Common myeloid progenitor, CD34-positive (primary cell): ENCODE data around the gene STXBP4.

Experiments used
- CTCF ChIA-PET: fragments of 350-600 bp; sonication (Branson Sonifier 250); formaldehyde crosslinking; loops from one replicate; lab custom pipeline; 2021; ENCODE audit warnings: antibody characterized with exemption; lab: Charles Lee
- POLR2A ChIA-PET: fragments of 350-600 bp; sonication (Branson Sonifier 250); formaldehyde crosslinking; loops from one replicate; lab custom pipeline; 2021; ENCODE audit warnings: antibody characterized with exemption; lab: Charles Lee
- DNase-seq, 3 donors: peaks; one replicate each; pipeline versions ENCODE4 v3.0.0 to v3.0.0-alpha.2; 2013
- H3K27ac ChIP-seq, 2 experiments: 1 replicate in 1 of 2; 2 replicates in 1 of 2; pipeline ENCODE4 v1.7.0; 2013; ENCODE audit warnings: inconsistent platforms in 2 of 2, low read length in 2 of 2, mild to moderate bottlenecking in 2 of 2, low read depth in 1 of 2, moderate library complexity in 1 of 2; ENCODE audit not compliant: severe bottlenecking in 2 of 2, insufficient read depth in 1 of 2, poor library complexity in 1 of 2
- H3K27me3 ChIP-seq, 5 experiments: replicated peaks in 2 of 5; 1 replicate in 3 of 5; 2 replicates in 2 of 5; pipeline versions ENCODE4 v1.6.1 to v1.7.0; 2013; ENCODE audit warnings: low read length in 4 of 5, mild to moderate bottlenecking in 2 of 5, moderate library complexity in 2 of 5, inconsistent platforms in 1 of 5; ENCODE audit not compliant: insufficient read depth in 5 of 5, control insufficient read depth in 4 of 5
- H3K36me3 ChIP-seq, 4 experiments: 1 replicate in 2 of 4; 2 replicates in 2 of 4; pipeline versions ENCODE4 v1.6.1 to v1.7.0; 2013; ENCODE audit warnings: low read length in 3 of 4, control low read depth in 1 of 4, mild to moderate bottlenecking in 1 of 4; ENCODE audit not compliant: control insufficient read depth in 4 of 4, insufficient read depth in 4 of 4
- H3K4me1 ChIP-seq, 4 experiments: 1 replicate in 3 of 4; 2 replicates in 1 of 4; pipeline versions ENCODE4 v1.6.1 to v1.7.1; 2013; ENCODE audit warnings: low read length in 3 of 4, mild to moderate bottlenecking in 3 of 4, control low read depth in 1 of 4, inconsistent platforms in 1 of 4, moderate library complexity in 1 of 4; ENCODE audit not compliant: control insufficient read depth in 4 of 4, insufficient read depth in 4 of 4; ENCODE audit errors: control extremely low read depth in 1 of 4
- H3K4me3 ChIP-seq, 7 experiments: 1 replicate in 4 of 7; 2 replicates in 3 of 7; pipeline versions ENCODE4 v1.5.1 to v1.7.0; 2013; ENCODE audit warnings: mild to moderate bottlenecking in 7 of 7, low read length in 6 of 7, moderate library complexity in 6 of 7, inconsistent platforms in 2 of 7, low read depth in 2 of 7, control low read depth in 1 of 7; ENCODE audit not compliant: insufficient read depth in 4 of 7, control insufficient read depth in 1 of 7; ENCODE audit errors: extremely low read depth in 1 of 7
- H3K9me3 ChIP-seq, 5 experiments: 1 replicate in 4 of 5; 2 replicates in 1 of 5; pipeline versions ENCODE4 v1.6.1 to v1.7.1; 2013; ENCODE audit warnings: low read length in 4 of 5, mild to moderate bottlenecking in 2 of 5, inconsistent platforms in 1 of 5, low read depth in 1 of 5, moderate library complexity in 1 of 5; ENCODE audit not compliant: control insufficient read depth in 4 of 5, insufficient read depth in 2 of 5; ENCODE audit errors: control extremely low read depth in 1 of 5
- WGBS: methylation state at CpG from one replicate; pipeline ENCODE4 v1.1.5; 2013; ENCODE audit not compliant: insufficient coverage; 5-methylcytosine and 5-hydroxymethylcytosine counted together

STXBP4 gene

GRCh38 chr17:54977744-54978143 is 9.2 kb downstream of the STXBP4 start:
- H3K4me3 ChIP-seq: no peak overlapping the region
- no peak overlapping the region for H3K27ac ChIP-seq
- no peaks in the 10 kb centered on the region for H3K27me3 ChIP-seq
- CTCF ChIA-PET: no interaction called here
- peaks cover 0 to 11% (median 2%) of the 10 kb centered on the region in 4 experiments for H3K4me1 ChIP-seq
- peak in 1 of 3 donors; percentile 27 for DNase-seq
- POLR2A ChIA-PET: no interaction called here
- 80% methylated on average over 1 of the region's 2 CpGs for WGBS
- H3K9me3 ChIP-seq: peaks cover 0 to 11% (median 5%) of the 10 kb centered on the region in 5 experiments
- peaks cover 0 to 3% (median 2%) of the 10 kb centered on the region in 4 experiments for H3K36me3 ChIP-seq

DNA sequence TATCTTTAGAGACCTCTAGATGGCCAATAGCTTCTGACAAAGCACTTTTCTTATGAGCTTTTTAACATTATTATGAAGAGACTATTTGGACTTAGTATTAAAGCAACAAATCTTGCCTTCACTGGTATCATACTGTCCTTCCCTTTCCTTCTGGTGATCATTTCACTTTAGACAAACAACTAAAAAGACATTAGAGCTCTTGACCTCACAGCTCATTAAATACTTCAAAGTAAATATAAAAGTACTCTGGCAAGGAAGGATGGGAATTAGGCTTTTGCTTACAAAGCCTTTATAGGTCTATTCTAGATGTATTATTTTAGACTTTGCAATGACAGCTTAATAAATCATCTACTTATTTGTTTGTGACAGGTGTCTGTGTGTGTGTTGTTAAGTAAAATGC is 11.1 kb downstream of the STXBP4 start:
- POLR2A ChIA-PET: interaction anchor here (0.6 kb wide), 1 partner anchor 13 kb away, joined by 3 read pairs; no protein-coding TSS in a partner anchor
- no peak overlapping the region for H3K4me3 ChIP-seq
- CTCF ChIA-PET: interaction anchor here (1.3 kb wide), 1 partner anchor 13 kb away, joined by 4 read pairs; no protein-coding TSS in a partner anchor
- peaks cover 0 to 11% (median 2%) of the 10 kb centered on the region in 4 experiments for H3K4me1 ChIP-seq
- peaks cover 0 to 3% (median 2%) of the 10 kb centered on the region in 4 experiments for H3K36me3 ChIP-seq
- H3K27me3 ChIP-seq: no peaks in the 10 kb centered on the region
- DNase-seq: no peak
- H3K9me3 ChIP-seq: peaks cover 0 to 11% (median 5%) of the 10 kb centered on the region in 5 experiments
- no peak overlapping the region for H3K27ac ChIP-seq

DNA sequence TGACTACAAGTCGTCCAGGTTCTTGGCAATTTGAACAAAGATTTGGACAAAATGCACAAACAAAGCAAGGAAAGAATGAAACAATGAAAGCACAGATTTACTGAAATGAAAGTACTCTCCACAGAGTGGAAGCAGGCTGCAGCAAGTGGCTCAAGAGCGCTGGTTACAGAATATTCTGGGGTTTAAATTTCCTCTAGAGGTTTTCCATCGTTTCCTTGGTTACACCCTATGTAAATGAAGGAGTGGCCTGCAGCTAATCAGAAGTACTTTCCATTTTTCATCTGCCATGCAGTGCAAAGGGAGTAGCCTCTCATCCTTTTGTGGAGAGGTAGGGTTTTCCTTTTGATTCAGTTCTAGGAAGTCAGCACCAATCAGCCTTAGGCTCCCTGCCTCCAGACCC is 11.8 kb downstream of the STXBP4 start:
- POLR2A ChIA-PET: no interaction called here

GRCh38 chr17:54982399-54982798 is 13.8 kb downstream of the STXBP4 start:
- peaks cover 0 to 11% (median 4%) of the 10 kb centered on the region in 4 experiments for H3K4me1 ChIP-seq
- ChIA-PET CTCF (no interaction called here), POLR2A (no interaction called here)
- no peak for DNase-seq
- H3K27me3 ChIP-seq: no peaks in the 10 kb centered on the region
- H3K27ac ChIP-seq: no peak overlapping the region
- peaks cover 0 to 6% (median 5%) of the 10 kb centered on the region in 5 experiments for H3K9me3 ChIP-seq
- H3K36me3 ChIP-seq: peaks cover 0 to 7% (median 3%) of the 10 kb centered on the region in 4 experiments
- no peak overlapping the region for H3K4me3 ChIP-seq

More for the DNA sequence above, 11.8 kb downstream of the STXBP4 start:
- 64% methylated on average over 3 of the region's 3 CpGs for WGBS
- peak in 2 of 3 donors; percentile 45 to 50 for DNase-seq
- Histone ChIP-seq H3K4me1 (peaks cover 0 to 11% (median 3%) of the 10 kb centered on the region in 4 experiments), H3K27ac (no peak overlapping the region), H3K9me3 (peaks cover 0 to 11% (median 5%) of the 10 kb centered on the region in 5 experiments), H3K27me3 (no peaks in the 10 kb centered on the region), H3K4me3 (no peak overlapping the region), H3K36me3 (peaks cover 0 to 3% (median 2%) of the 10 kb centered on the region in 4 experiments)
- CTCF ChIA-PET: interaction anchor here (1.3 kb wide), 1 partner anchor 13 kb away, joined by 4 read pairs; no protein-coding TSS in a partner anchor

GRCh38 chr17:54983260-54983659 is 14.7 kb downstream of the STXBP4 start:
- ChIA-PET POLR2A (no interaction called here), CTCF (no interaction called here)
- H3K4me3 ChIP-seq: no peak overlapping the region
- no peaks in the 10 kb centered on the region for H3K27me3 ChIP-seq
- peaks cover 0 to 11% (median 2%) of the 10 kb centered on the region in 4 experiments for H3K4me1 ChIP-seq
- DNase-seq: no peak
- no peak overlapping the region for H3K27ac ChIP-seq
- peaks cover 0 to 6% (median 5%) of the 10 kb centered on the region in 5 experiments for H3K9me3 ChIP-seq
- H3K36me3 ChIP-seq: peaks cover 0 to 7% (median 3%) of the 10 kb centered on the region in 4 experiments

GRCh38 chr17:54985476-54985875 is 16.9 kb downstream of the STXBP4 start:
- CTCF ChIA-PET: interaction anchor here (1.1 to 1.8 kb wide), 2 partner anchors 362 to 372 kb away, joined by 3 to 6 read pairs; no protein-coding TSS in a partner anchor
- Histone ChIP-seq H3K4me1 (peaks cover 0 to 6% (median 0%) of the 10 kb centered on the region in 4 experiments), H3K9me3 (peaks cover 0 to 3% (median 2%) of the 10 kb centered on the region in 5 experiments), H3K4me3 (no peak overlapping the region), H3K36me3 (peaks cover 0 to 7% (median 3%) of the 10 kb centered on the region in 4 experiments), H3K27me3 (no peaks in the 10 kb centered on the region), H3K27ac (no peak overlapping the region)
- DNase-seq: no peak
- POLR2A ChIA-PET: no interaction called here
- no CpG with 5 or more reads among the region's 1 CpG for WGBS

DNA sequence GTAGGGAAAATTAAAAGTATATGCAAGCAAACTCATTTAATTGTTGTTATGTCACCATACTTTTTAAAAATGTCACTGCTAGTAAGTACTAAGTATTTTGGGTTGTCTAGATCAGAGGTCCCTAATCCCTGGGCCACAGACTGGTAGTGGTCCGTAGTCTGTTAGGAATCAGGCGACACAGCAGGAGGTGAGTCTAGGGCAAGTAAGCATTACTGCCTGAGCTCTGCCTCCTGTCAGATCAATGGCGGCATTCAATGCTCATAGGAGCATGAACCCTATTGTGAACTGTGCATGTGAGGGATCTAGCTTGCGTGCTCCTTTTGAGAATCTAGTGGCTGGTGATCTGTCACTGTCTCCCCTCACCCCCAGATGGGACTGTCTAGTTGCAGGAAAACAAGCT is 21.6 kb downstream of the STXBP4 start:
- POLR2A ChIA-PET: interaction anchor here (0.6 kb wide), 1 partner anchor 14 kb away, joined by 3 read pairs; no protein-coding TSS in a partner anchor
- H3K27ac ChIP-seq: no peak overlapping the region
- no peaks in the 10 kb centered on the region for H3K9me3 ChIP-seq
- WGBS: 94% methylated on average over 2 of the region's 4 CpGs
- peaks cover 0 to 8% (median 1%) of the 10 kb centered on the region in 4 experiments for H3K36me3 ChIP-seq
- no peaks in the 10 kb centered on the region for H3K27me3 ChIP-seq
- DNase-seq: no peak
- CTCF ChIA-PET: interaction anchor here (1.2 to 12.0 kb wide), 2 partner anchors 45 to 362 kb away, joined by 3 to 190 read pairs; no protein-coding TSS in a partner anchor
- H3K4me1 ChIP-seq: peaks cover 0 to 6% (median 0%) of the 10 kb centered on the region in 4 experiments
- H3K4me3 ChIP-seq: no peak overlapping the region
